Tibial artery (tissue), 4 donors: ENCODE measurements around the gene BRAF.

Experiments used
- DNase-seq, 2 donors: peaks; one replicate each; pipeline ENCODE4 v3.0.0-alpha.2; 2019
- H3K27ac ChIP-seq, 2 donors: fragments of 200-600 bp; sonication (generic) in 1 of 2; 1 replicate in 1 of 2; 2 replicates in 1 of 2; pipeline ENCODE4 v1.5.1; 2018 to 2019; ENCODE audit warnings: mild to moderate bottlenecking in 1 of 2
- H3K27me3 ChIP-seq, 2 donors: fragments of 200-600 bp; sonication (generic) in 1 of 2; one replicate each; pipeline versions ENCODE4 v1.5.1 to v1.6.0; 2016 to 2019
- H3K36me3 ChIP-seq, 3 donors: fragments of 200-600 bp; sonication (generic) in 2 of 3; one replicate each; pipeline ENCODE4 v1.5.1; 2016 to 2019; ENCODE audit warnings: mild to moderate bottlenecking in 2 of 3
- H3K4me1 ChIP-seq, 4 donors: fragments of 200-600 bp; sonication (generic) in 2 of 4; 1 replicate in 3 of 4; 2 replicates in 1 of 4; pipeline ENCODE4 v1.5.1; 2016 to 2019
- H3K4me3 ChIP-seq, 2 donors: fragments of 200-600 bp; sonication (generic) in 1 of 2; 1 replicate in 1 of 2; 2 replicates in 1 of 2; pipeline ENCODE4 v1.5.1; 2018 to 2019; ENCODE audit warnings: mild to moderate bottlenecking in 2 of 2
- H3K9me3 ChIP-seq, 3 donors: fragments of 200-600 bp; sonication (generic) in 1 of 3; one replicate each; pipeline ENCODE4 v1.5.1; 2016 to 2019
- intact Hi-C: fragments of 100-400 bp; cut with DNase I; formaldehyde crosslinking; loops from one replicate; pipeline ENCODE4 v1.15.0; 2023; ENCODE audit warnings: low total_unique reads
- TF ChIP-seq, protein P1 (sequence below), 2 experiments: fragments of 200-600 bp in 1 of 2; fragments of 450-650 bp in 1 of 2; IDR thresholded peaks; one replicate each; pipeline ENCODE4 v1.5.1; 2017 to 2019; ENCODE audit warnings: antibody characterized with exemption in 2 of 2, mild to moderate bottlenecking in 1 of 2, moderate library complexity in 1 of 2

Gene BRAF

DNA sequence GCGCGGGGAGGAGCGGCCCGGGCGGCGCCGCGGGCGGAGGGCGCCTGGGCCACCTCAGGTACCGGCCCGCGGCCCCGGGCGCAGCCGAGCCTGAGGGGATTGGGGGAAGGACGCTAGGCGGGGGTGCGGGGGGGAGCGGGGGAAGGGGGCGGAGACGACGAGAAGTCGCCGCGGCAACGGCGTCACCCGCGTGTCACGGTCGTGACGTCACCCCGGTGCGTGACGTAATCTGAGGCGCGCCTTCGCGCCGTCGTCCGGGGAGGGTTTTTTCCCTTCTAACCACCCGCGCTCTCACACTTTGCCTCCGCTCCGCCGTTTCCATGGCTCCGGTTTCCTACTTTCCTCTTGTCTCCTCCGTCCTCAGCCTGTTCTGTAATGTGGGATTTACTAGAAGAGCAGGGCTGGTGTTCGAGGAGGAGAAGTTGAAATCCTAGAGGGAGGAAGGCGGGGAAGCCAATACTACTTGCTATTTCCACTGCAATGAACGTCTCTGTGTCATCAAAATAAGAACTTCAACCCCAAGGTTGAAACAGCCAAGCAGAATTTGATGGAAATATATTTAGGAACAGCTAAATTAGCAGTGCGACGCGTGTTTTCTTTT lies at the start of gene BRAF:
Gene BRAF, minus strand, starts transcription at position 109 of the 601 bp plus-strand sequence. CDS start 226 bp downstream, outside the sequence.
- H3K9me3 ChIP-seq, result no peaks in the 10 kb centered on the region
- peak within 1 kb of the TSS; percentile 100 for H3K27ac ChIP-seq
- peak; percentile 74 to 93 for DNase-seq
- H3K36me3 ChIP-seq, result no peaks in the 10 kb centered on the region
- no peaks in the 10 kb centered on the region for H3K27me3 ChIP-seq
- H3K4me3 ChIP-seq, result peak within 1 kb of the TSS; percentile 99 to 100
- TF ChIP-seq, protein P1, sequence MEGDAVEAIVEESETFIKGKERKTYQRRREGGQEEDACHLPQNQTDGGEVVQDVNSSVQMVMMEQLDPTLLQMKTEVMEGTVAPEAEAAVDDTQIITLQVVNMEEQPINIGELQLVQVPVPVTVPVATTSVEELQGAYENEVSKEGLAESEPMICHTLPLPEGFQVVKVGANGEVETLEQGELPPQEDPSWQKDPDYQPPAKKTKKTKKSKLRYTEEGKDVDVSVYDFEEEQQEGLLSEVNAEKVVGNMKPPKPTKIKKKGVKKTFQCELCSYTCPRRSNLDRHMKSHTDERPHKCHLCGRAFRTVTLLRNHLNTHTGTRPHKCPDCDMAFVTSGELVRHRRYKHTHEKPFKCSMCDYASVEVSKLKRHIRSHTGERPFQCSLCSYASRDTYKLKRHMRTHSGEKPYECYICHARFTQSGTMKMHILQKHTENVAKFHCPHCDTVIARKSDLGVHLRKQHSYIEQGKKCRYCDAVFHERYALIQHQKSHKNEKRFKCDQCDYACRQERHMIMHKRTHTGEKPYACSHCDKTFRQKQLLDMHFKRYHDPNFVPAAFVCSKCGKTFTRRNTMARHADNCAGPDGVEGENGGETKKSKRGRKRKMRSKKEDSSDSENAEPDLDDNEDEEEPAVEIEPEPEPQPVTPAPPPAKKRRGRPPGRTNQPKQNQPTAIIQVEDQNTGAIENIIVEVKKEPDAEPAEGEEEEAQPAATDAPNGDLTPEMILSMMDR (IDR thresholded peaks at IDR 0.05), result peak in 1 of 2 experiments; percentile 6
- intact Hi-C loops, result loop anchor here (10.0 kb wide), 2 partner anchors 90 to 250 kb away; partner anchors contain the start of genes ADCK2 and MRPS33
- peaks cover 0 to 28% (median 3%) of the 10 kb centered on the region in 4 donors for H3K4me1 ChIP-seq

DNA sequence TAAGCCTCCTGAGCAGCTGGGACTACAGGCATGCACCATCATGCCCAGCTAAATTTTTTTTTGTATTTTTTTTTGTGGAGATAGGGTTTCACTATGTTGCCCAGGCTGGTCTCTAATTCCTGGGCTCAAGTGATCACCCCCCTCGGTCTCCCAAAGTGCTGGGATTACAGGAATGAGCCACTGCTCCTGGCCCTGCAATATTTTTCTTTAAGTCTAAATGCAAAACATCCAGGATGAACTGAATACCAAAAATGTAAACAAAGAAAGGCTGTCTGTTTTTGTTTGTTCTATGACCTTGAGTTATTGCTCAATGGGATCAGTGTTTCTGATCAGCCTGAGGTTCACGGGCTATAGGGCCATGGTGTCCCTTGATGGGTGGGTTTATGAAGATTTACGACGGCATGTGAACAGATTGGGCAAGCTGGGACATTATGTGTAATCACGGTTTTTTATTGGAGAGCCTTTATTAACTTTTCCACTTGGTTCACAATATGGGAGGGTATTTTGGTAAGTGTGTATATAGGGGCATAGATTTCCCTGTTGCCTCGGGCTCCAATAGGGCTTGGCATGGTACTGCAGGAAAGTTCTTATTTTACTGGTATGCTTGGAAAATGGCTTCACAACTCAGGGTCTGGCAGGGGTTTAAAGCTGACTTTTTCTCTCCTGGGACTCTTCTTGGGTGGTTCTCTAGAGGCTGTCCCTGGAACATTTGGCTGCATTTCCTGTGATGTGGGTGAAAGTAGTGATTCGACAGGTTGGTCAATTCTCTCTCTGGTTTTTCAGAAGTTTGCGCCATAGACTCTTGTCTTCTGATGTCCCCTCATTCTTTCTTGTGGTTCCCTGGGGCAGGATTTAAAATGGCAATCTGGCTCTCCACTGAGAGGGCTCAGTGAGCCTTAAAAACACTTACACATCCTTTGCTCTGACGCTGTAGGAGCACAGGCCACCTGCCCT lies 48.4 kb upstream of the BRAF start:
- Histone ChIP-seq H3K4me1 (no peaks in the 10 kb centered on the region), H3K4me3 (no peak overlapping the region), H3K27ac (no peak overlapping the region), H3K9me3 (no peaks in the 10 kb centered on the region), H3K27me3 (no peaks in the 10 kb centered on the region), H3K36me3 (no peaks in the 10 kb centered on the region)
- TF ChIP-seq, protein P1 (IDR thresholded peaks at IDR 0.05), result no peak
- no peak for DNase-seq
- intact Hi-C loops, result no loop called here

DNA sequence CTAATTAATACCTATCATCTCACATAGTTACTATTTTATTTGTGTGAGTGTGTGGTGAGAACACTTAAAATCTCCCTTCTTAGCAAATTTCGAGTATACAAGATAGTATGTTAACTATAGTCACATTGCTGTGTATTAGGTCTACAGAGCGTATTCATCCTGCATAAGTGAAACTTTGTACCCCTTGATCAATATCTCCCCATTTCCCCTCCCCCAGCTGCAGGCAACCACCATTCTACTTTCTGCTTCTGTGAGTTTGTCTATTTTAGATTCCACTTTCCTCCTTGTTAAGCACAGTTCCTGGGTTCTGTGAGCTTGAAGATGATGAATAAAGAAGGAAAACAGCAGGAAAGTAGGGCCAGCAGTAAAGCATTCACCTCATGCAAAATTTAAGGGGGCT lies 47.6 kb upstream of the BRAF start:
- no peaks in the 10 kb centered on the region for H3K27me3 ChIP-seq
- intact Hi-C loops, result no loop called here
- no peak for DNase-seq
- H3K36me3 ChIP-seq, result no peaks in the 10 kb centered on the region
- no peak overlapping the region for H3K4me3 ChIP-seq
- no peak overlapping the region for H3K27ac ChIP-seq
- no peaks in the 10 kb centered on the region for H3K4me1 ChIP-seq
- TF ChIP-seq, protein P1 (IDR thresholded peaks at IDR 0.05), result no peak
- no peaks in the 10 kb centered on the region for H3K9me3 ChIP-seq

DNA sequence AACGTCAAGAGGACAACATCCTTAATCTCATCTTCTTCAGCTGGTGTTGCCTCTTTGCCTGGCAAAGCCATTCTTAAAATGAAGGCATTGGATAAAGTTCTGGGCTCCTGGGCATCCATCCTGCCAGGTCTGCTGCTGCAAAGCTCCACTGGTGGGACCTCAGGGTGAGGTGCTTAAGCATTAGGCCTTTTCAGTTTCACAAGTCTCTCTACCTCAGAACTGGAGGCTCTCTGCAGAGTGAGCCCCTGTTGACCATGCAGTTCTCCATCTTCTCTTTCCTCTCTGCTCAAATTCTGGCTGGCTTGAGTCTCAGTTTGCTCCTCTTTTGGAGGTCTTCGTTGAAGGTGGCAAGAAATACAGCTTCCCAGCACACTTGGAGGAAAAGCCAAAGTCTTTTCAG lies 42.7 kb upstream of the BRAF start:
- H3K36me3 ChIP-seq, result no peaks in the 10 kb centered on the region
- TF ChIP-seq, protein P1 (IDR thresholded peaks at IDR 0.05), result no peak
- intact Hi-C loops, result no loop called here

DNA sequence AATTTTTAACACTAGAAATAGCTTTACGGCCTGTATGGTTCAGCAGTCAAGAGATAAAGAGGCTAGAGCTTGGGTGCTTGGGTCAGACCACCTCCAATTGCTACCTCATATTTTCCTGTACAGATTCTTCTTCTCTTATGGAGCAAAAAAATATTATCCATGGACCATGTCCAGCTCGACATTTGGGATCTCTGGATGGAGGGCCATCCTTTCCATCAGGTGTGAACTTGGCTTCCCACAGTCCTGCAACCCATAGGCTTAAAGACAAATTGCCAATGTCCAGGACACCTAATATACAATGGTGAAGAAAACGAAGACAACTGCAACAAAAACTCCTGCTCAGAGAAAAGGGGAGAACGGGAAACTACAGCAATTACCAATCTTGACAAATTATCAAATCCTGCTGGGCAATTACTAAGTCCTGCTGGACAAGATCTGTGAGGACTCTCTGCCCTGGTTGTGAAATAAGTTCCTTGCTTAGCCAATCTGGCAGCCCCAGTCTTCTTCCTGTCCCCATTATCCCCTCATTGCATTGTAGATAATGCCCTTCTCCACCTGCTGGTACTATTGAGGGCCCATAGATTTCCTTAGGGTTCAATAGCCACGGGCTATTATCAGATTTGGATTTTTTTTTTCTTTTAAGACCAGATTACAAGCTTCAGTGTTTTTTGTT lies 42.0 kb upstream of the BRAF start:
- Histone ChIP-seq H3K4me3 (no peak overlapping the region), H3K27ac (no peak overlapping the region), H3K4me1 (no peaks in the 10 kb centered on the region), H3K9me3 (peaks cover 0 to 5% (median 0%) of the 10 kb centered on the region in 3 donors), H3K27me3 (no peaks in the 10 kb centered on the region), H3K36me3 (no peaks in the 10 kb centered on the region)
- TF ChIP-seq, protein P1 (IDR thresholded peaks at IDR 0.05), result no peak
- intact Hi-C loops, result no loop called here
- no peak for DNase-seq

More for the DNA sequence above, 42.7 kb upstream of the BRAF start:
- Histone ChIP-seq H3K4me3 (no peak overlapping the region), H3K4me1 (no peaks in the 10 kb centered on the region), H3K9me3 (peaks cover 0 to 5% (median 0%) of the 10 kb centered on the region in 3 donors), H3K27ac (no peak overlapping the region), H3K27me3 (no peaks in the 10 kb centered on the region)
- DNase-seq, result no peak
